Peyer's patch (tissue), 4 donors: Measurements from ENCODE around the gene CPXM2. TPM values are rescaled to one million over a fixed set of nuclear protein-coding genes. Genes with fewer than 3 reads are reported as not detected.

Experiments
- DNase-seq, 3 donors: peaks; one replicate each; pipeline ENCODE4 v3.0.0-alpha.2; 2017 to 2019
- H3K27ac ChIP-seq, 4 donors: fragments of 200-600 bp; sonication (generic); one replicate each; pipeline ENCODE4 v1.5.1; 2016 to 2019
- H3K27me3 ChIP-seq, 2 donors: fragments of 200-600 bp; sonication (generic); one replicate each; pipeline ENCODE4 v1.5.1; 2019
- H3K36me3 ChIP-seq, 3 donors: fragments of 200-600 bp; sonication (generic); one replicate each; pipeline ENCODE4 v1.5.1; 2016 to 2019
- H3K4me1 ChIP-seq, 4 donors: fragments of 200-600 bp; sonication (generic); one replicate each; pipeline ENCODE4 v1.5.1; 2016 to 2019
- H3K4me3 ChIP-seq, 4 donors: fragments of 200-600 bp; sonication (generic); 1 replicate in 3 of 4; 2 replicates in 1 of 4; pipeline ENCODE4 v1.5.1; 2016 to 2019; ENCODE audit warnings: mild to moderate bottlenecking in 1 of 4
- H3K9me3 ChIP-seq, 4 donors: fragments of 200-600 bp; sonication (generic); one replicate each; pipeline ENCODE4 v1.5.1; 2016 to 2019; ENCODE audit warnings: mild to moderate bottlenecking in 1 of 4
- CTCF ChIP-seq, 6 experiments: fragments of 450-650 bp in 4 of 6; fragments of 200-600 bp in 2 of 6; sonication (generic) in 1 of 6; IDR thresholded peaks; one replicate each; pipeline ENCODE4 v1.5.1; 2017 to 2019; ENCODE audit warnings: antibody characterized with exemption in 6 of 6, mild to moderate bottlenecking in 3 of 6, moderate library complexity in 1 of 6
- POLR2A ChIP-seq, 2 donors: fragments of 450-650 bp; IDR thresholded peaks; one replicate each; pipeline ENCODE4 v1.5.1; 2017; ENCODE audit warnings: antibody characterized with exemption in 2 of 2, mild to moderate bottlenecking in 2 of 2, moderate library complexity in 2 of 2
- total RNA-seq, 4 donors: library from RNA; depleted of rRNA; stranded (reverse); fragments of >200 nt; gene quantifications; one replicate each; pipeline ENCODE4 v1.1.0, GENCODE V29; 2016

The CPXM2 gene
- total RNA-seq, result 10 to 100 TPM in 1 of 4 donors, 1 to 10 TPM in 3; 5.6 to 18.2 (median 7.7) TPM

GRCh38 chr10:123891144-123892071 is at the start of gene CPXM2:
CPXM2 (minus strand) TSS chr10:123891807; CDS start chr10:123891659, 148 bp downstream.
- H3K36me3 ChIP-seq, result no peaks in the 10 kb centered on the region
- TF ChIP-seq CTCF (IDR thresholded peaks at IDR 0.05) (no peak), POLR2A (IDR thresholded peaks at IDR 0.05) (no peak)
- H3K27ac ChIP-seq, result peak within 1 kb of the TSS in 3 of 4 donors; percentile 27 to 88 (median 43)
- H3K4me3 ChIP-seq, result peak within 1 kb of the TSS; percentile 3 to 57 (median 28)
- H3K4me1 ChIP-seq, result peaks cover 0 to under 1% (median 0%) of the 10 kb centered on the region in 4 donors
- DNase-seq, result peak in 1 of 3 donors; percentile 48
- no peaks in the 10 kb centered on the region for H3K9me3 ChIP-seq
- no peaks in the 10 kb centered on the region for H3K27me3 ChIP-seq

DNA sequence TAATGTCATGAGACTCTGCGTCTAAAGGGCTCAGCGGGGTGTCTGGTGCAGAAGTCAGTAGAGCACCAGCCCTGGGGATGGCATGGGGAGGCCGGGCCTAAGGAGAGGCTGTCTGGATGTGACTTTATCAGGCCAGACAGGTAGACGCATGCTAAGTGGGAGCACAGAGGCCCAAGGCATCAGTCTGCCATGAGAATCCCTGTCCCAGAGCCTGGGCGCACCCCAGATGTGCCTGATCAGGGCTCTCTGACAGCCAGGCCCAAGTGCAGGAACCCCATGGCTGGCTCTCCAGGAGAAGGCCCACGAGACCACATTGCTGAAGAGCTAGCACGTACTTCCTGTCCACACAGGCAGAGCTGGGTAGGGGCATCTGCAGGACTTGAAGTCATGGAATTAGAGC is 48.0 kb upstream of the CPXM2 start:
- Histone ChIP-seq H3K36me3 (no peaks in the 10 kb centered on the region), H3K9me3 (no peaks in the 10 kb centered on the region), H3K4me3 (no peak overlapping the region), H3K4me1 (no peaks in the 10 kb centered on the region), H3K27ac (no peak overlapping the region), H3K27me3 (no peaks in the 10 kb centered on the region)
- no peak for TF ChIP-seq POLR2A (IDR thresholded peaks at IDR 0.05)
- TF ChIP-seq CTCF (IDR thresholded peaks at IDR 0.05), result no peak
- DNase-seq, result no peak

GRCh38 chr10:123938890-123939289 is 47.3 kb upstream of the CPXM2 start:
- Histone ChIP-seq H3K4me1 (no peaks in the 10 kb centered on the region), H3K4me3 (no peak overlapping the region), H3K9me3 (no peaks in the 10 kb centered on the region), H3K27ac (no peak overlapping the region), H3K36me3 (no peaks in the 10 kb centered on the region), H3K27me3 (no peaks in the 10 kb centered on the region)
- no peak for TF ChIP-seq POLR2A (IDR thresholded peaks at IDR 0.05)
- TF ChIP-seq CTCF (IDR thresholded peaks at IDR 0.05), result no peak
- DNase-seq, result no peak

DNA sequence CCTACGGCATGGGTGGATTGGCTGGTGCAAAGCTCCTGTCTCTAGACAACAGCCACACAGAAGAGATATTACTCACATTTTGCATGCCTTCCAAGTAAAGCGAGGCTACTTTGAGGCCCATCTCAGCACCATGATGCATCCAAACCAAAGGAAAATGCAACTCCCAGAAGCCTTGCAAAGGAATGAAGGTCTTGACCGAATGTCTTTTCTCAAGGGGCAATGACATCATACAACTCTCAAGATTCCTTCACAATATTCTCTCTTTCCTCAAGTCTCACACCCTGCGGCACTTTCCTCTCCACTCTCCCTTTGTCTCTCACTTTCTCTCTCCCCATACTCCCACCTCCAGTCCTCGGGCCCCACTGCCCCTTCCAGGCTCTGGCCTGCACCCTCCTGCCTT is 44.8 kb upstream of the CPXM2 start:
- no peaks in the 10 kb centered on the region for H3K27me3 ChIP-seq
- no peak for DNase-seq
- no peak overlapping the region for H3K27ac ChIP-seq
- TF ChIP-seq POLR2A (IDR thresholded peaks at IDR 0.05) (no peak), CTCF (IDR thresholded peaks at IDR 0.05) (no peak)
- no peak overlapping the region for H3K4me3 ChIP-seq
- H3K9me3 ChIP-seq, result peaks cover 0 to 3% (median 0%) of the 10 kb centered on the region in 4 donors
- no peaks in the 10 kb centered on the region for H3K36me3 ChIP-seq
- no peaks in the 10 kb centered on the region for H3K4me1 ChIP-seq

- TF ChIP-seq CTCF (IDR thresholded peaks at IDR 0.05) (no peak), POLR2A (IDR thresholded peaks at IDR 0.05) (no peak)
- no peak for DNase-seq
- no peak overlapping the region for H3K4me3 ChIP-seq
- no peaks in the 10 kb centered on the region for H3K4me1 ChIP-seq
- no peaks in the 10 kb centered on the region for H3K36me3 ChIP-seq
- peaks cover 0 to 3% (median 0%) of the 10 kb centered on the region in 4 donors for H3K9me3 ChIP-seq
- no peak overlapping the region for H3K27ac ChIP-seq
- no peaks in the 10 kb centered on the region for H3K27me3 ChIP-seq
Measured at GRCh38 chr10:123935680-123936079, 44.1 kb upstream of the CPXM2 start.
